ENCODE results near the gene ENKUR. TPM values are rescaled to one million over a fixed set of nuclear protein-coding genes. Genes with fewer than 3 reads are reported as not detected.

ENKUR gene
- total RNA-seq, 1 experiment from 2014 or later, result 0.17 TPM

DNA sequence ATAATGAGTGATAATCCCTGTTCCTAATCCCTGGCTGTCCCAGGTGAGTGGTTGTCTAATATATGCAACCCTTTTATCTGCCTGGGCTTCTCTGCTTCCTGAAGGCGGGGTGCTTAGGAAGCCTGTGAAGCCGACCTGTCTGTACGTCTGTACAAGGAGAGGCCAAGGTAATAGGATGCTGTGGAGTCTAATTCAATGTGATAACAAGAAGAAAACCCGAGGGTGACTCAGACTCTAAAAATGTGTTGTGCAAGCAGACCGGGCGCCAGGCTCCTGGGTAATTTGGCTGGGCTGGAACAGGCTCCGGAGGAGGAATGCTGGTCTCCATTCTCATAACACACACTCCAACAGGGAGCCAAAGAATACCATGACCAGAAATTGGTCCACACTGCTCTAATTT is 44.0 kb upstream of the ENKUR start:
- no TSS peak for BruUV-seq (replicated peaks)
- H3K27me3 ChIP-seq (replicated peaks; ENCODE audit: insufficient read depth, low read depth, low read length, poor library complexity), result no peaks in the 10 kb centered on the region
- no peaks in the 10 kb centered on the region for H3K36me3 ChIP-seq (ENCODE audit: insufficient read depth, low read length, poor library complexity, severe bottlenecking)
- intact Hi-C loops (cut with micrococcal nuclease; ENCODE audit: unreplicated experiment), result no loop called here
- ChIA-PET CTCF (no interaction called here), POLR2A (ENCODE audit: low non-redundant PET) (no interaction called here)
- peak; percentile 80 for DNase-seq (ENCODE audit: low spot score)
- no peak overlapping the region for H3K4me3 ChIP-seq (ENCODE audit: low read depth, low read length, poor library complexity, severe bottlenecking)
- TF ChIP-seq, protein P1, sequence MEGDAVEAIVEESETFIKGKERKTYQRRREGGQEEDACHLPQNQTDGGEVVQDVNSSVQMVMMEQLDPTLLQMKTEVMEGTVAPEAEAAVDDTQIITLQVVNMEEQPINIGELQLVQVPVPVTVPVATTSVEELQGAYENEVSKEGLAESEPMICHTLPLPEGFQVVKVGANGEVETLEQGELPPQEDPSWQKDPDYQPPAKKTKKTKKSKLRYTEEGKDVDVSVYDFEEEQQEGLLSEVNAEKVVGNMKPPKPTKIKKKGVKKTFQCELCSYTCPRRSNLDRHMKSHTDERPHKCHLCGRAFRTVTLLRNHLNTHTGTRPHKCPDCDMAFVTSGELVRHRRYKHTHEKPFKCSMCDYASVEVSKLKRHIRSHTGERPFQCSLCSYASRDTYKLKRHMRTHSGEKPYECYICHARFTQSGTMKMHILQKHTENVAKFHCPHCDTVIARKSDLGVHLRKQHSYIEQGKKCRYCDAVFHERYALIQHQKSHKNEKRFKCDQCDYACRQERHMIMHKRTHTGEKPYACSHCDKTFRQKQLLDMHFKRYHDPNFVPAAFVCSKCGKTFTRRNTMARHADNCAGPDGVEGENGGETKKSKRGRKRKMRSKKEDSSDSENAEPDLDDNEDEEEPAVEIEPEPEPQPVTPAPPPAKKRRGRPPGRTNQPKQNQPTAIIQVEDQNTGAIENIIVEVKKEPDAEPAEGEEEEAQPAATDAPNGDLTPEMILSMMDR (conservative IDR thresholded peaks at IDR 0.05; ENCODE audit: low read depth, low read length), result no peak
- no peaks in the 10 kb centered on the region for H3K9me3 ChIP-seq (ENCODE audit: low read depth, low read length, poor library complexity, severe bottlenecking)
- no peaks in the 10 kb centered on the region for H3K4me1 ChIP-seq (ENCODE audit: insufficient read depth, low read length, poor library complexity, severe bottlenecking)
- no peak overlapping the region for H3K27ac ChIP-seq (ENCODE audit: low read depth, low read length, poor library complexity, severe bottlenecking)

- ChIA-PET POLR2A (ENCODE audit: low non-redundant PET) (no interaction called here), CTCF (no interaction called here)
- TF ChIP-seq, protein P1 (conservative IDR thresholded peaks at IDR 0.05; ENCODE audit: low read depth, low read length), result no peak
- TF ChIP-seq EZH2 (IDR thresholded peaks at IDR 0.05; ENCODE audit: borderline replicate concordance, low read depth, low read length, poor library complexity, severe bottlenecking), result no peak
Observed at GRCh38 chr10:25057886-25058285, 41.9 kb upstream of the ENKUR start.

GRCh38 chr10:25056726-25057125 is 40.8 kb upstream of the ENKUR start:
- intact Hi-C loops (cut with micrococcal nuclease; ENCODE audit: unreplicated experiment), result no loop called here
- POLR2A ChIA-PET (ENCODE audit: low non-redundant PET), result no interaction called here

More at GRCh38 chr10:25057886-25058285, 41.9 kb upstream of the ENKUR start:
- Histone ChIP-seq H3K4me1 (ENCODE audit: insufficient read depth, low read length, poor library complexity, severe bottlenecking) (no peaks in the 10 kb centered on the region), H3K27me3 (replicated peaks; ENCODE audit: insufficient read depth, low read depth, low read length, poor library complexity) (no peaks in the 10 kb centered on the region), H3K36me3 (ENCODE audit: insufficient read depth, low read length, poor library complexity, severe bottlenecking) (no peaks in the 10 kb centered on the region), H3K27ac (ENCODE audit: low read depth, low read length, poor library complexity, severe bottlenecking) (no peak overlapping the region), H3K4me3 (ENCODE audit: low read depth, low read length, poor library complexity, severe bottlenecking) (no peak overlapping the region), H3K9me3 (ENCODE audit: low read depth, low read length, poor library complexity, severe bottlenecking) (no peaks in the 10 kb centered on the region)
- intact Hi-C loops (cut with micrococcal nuclease; ENCODE audit: unreplicated experiment), result no loop called here
- DNase-seq (ENCODE audit: low spot score), result no peak
- no TSS peak for BruUV-seq (replicated peaks)

More at GRCh38 chr10:25056726-25057125, 40.8 kb upstream of the ENKUR start:
- H3K9me3 ChIP-seq (ENCODE audit: low read depth, low read length, poor library complexity, severe bottlenecking), result no peaks in the 10 kb centered on the region
- H3K4me1 ChIP-seq (ENCODE audit: insufficient read depth, low read length, poor library complexity, severe bottlenecking), result no peaks in the 10 kb centered on the region
- H3K27ac ChIP-seq (ENCODE audit: low read depth, low read length, poor library complexity, severe bottlenecking), result no peak overlapping the region
- H3K36me3 ChIP-seq (ENCODE audit: insufficient read depth, low read length, poor library complexity, severe bottlenecking), result no peaks in the 10 kb centered on the region
- CTCF ChIA-PET, result no interaction called here
- no peaks in the 10 kb centered on the region for H3K27me3 ChIP-seq (replicated peaks; ENCODE audit: insufficient read depth, low read depth, low read length, poor library complexity)
- no peak for TF ChIP-seq EZH2 (IDR thresholded peaks at IDR 0.05; ENCODE audit: borderline replicate concordance, low read depth, low read length, poor library complexity, severe bottlenecking)
- TF ChIP-seq, protein P1 (conservative IDR thresholded peaks at IDR 0.05; ENCODE audit: low read depth, low read length), result no peak
- DNase-seq (ENCODE audit: low spot score), result no peak
- H3K4me3 ChIP-seq (ENCODE audit: low read depth, low read length, poor library complexity, severe bottlenecking), result no peak overlapping the region
- no TSS peak for BruUV-seq (replicated peaks)

Data from A673 (cell line).